ENCODE results near the gene PDXK.

PDXK gene

DNA sequence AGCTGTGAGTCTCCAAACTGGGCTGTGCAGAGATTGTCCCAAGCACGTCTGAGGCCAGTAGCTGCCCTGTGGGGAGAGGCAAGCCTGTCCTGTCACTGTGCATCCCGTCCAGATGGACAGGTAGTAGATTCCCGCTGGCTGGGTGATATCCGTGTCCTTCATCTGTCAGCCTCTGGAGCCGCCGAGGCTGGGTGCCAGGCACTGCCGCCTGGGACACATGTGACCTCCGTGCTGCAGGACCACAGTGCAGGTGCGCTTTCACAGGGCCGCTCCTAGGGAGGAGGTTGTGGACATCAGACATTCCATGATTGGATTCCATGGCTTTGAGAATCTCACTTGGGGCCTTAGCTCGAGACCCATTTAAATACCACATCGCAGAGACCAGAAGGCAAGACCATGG lies 4.7 kb downstream of the PDXK start:
- no peak for DNase-seq (ENCODE audit: low read depth in 4 of 4, low spot score in 1 of 4)

DNA sequence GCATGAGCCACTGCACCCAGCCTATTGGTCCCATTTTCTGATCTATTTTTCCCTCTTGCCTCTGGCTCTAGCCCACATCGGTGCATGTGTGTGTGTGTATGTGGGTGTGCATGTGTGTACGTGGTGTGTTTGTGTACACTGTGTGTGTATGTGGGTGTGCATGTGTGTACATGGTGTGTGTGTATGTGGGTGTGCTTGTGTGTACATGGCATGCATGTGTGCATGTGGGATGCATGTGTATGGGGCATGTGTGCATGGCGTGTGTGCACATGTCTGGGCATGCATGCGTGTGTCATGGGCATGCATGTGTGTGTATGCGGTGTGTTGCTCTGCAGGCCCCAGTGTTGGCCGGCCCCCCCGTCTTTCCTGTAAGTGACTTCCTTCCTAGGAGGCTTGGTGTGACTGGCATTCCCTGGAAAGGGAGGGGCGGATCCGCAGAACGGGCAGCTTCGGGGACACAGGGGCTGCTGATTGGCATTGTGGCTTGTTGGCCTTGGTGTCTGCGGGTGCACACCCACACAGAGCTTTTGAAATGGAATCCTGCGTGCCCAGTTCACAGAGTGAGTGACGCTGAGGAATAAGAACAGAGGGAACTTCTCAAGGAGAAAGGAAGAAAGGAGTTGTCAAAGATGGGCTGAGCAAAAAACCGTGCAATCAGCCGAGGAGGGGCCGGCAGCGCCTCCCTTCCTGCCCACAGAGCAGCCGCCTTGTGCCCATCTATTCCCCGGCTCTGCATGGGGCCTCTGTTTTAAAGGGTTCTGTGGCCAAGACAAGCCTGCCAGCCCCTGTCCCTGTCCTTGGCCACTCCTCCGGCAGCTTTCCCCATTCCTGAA lies 8.0 kb downstream of the PDXK start:
- DNase-seq (ENCODE audit: low read depth in 4 of 4, low spot score in 1 of 4), result no peak

DNA sequence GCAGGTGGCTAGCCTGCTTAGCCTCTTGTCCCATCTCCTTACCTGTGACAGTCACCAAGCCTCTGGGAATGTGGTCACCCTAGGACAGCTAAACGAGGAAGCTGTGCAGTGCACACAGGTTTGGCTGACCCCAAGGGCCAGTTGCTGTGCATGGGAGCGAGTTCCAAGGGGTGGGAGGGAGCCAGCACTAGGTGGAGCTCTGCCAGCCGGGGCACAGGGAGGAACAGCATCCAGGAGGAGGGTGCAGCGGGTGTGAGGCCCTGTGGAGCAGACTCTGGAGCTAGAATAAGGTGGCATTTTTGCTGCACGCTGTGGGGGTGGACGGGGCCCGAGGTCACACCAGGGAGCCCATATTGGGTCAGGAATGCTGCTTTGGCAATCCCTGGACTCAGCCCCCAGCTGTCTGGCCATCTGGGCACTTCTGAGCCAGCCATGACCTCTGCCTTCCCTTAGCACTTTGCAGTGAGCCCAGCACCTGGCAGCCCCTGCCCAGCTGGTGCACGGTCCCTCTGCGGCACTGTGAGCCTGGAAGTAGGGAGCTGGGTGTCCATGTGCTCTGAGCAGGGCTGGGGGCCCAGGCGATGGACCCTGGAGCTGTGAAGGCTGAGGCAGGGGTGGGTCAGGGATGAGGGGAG lies 8.7 kb downstream of the PDXK start:
- no peak for DNase-seq (ENCODE audit: low read depth in 4 of 4, low spot score in 1 of 4)

DNA sequence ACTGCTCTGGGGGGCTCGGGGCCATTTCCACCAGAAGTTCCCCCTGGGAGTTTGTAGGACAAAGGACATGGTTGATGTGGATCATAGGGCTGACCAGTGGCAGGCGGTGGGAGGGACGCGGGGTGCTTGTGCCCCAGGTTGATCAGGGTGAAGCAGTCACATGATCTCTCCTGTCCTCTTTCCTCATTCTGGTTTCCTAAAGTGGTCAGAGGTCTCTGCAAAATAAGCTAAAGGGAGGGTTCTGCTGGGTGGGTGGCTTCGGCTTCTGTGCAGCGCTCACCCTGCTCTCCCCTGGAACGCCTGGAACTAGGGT lies 9.2 kb downstream of the PDXK start:
- no peak for DNase-seq (ENCODE audit: low read depth in 4 of 4, low spot score in 1 of 4)

DNA sequence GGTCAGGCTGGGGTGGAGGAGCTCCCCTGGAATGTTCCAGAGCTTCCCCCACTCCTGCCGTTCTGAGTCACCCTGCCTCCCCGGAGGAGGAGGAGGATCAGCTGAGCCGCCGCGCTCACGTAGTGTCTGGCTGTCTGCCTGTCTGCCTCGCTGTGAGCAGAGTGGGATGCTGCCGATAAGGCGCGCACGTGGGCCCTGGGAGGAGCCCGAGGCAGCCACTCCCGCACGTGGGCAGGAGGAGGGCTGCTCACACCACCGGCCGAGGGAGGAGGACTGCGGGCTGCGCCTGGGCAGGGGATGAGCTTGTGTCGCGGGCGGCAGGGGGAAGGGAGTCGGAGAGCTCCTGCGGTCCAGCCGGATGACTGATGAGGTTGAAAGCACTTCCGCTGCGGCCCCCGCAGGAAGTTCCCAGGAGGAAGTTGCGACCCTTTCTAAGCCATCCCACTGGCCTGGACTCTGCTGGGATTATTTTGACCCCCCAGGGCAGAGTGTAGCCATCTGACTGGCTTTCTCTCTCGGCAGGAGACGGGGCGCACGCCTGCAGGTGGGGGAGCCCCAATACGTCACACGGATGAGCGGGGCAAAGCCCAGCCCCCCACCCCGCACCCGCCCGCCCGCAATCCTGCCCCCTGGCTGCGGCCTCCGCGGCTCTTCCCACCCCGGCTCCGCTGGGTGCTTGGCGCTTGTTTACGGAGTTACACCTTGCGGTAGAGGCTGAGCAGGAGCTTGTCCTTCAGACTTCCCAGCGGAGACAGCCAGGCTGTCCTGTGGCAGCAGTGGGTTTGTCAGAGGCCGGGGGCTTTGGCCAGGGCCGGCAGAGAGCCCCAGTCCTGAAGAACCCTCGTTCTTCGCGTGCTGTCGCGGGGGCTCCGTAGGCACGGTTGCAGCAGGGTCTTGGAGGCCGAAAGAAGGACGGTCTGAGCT lies 9.8 kb downstream of the PDXK start:
- peak; percentile 44 to 78 (median 56) for DNase-seq (ENCODE audit: low read depth in 4 of 4, low spot score in 1 of 4)

DNA sequence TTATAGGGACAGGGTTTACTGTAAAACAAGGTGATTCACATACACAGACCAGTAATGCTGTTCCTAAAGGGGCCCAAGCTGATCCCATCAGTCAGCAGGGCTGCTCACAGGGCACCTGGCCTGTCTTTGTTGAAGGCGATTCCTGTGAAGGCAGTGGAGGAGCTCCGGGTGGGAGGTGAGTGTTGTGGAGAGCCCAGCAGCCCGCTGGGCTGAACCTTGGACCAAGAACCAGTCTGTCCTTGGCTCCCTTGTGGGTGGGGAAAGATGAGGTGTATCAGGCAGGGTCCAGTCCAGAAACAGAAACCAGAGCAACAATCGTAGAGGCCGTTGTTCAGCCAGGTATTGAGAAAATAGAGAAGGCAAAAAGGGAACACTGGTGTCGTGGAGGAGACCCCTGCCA lies 12.5 kb downstream of the PDXK start:
- no peak for DNase-seq (ENCODE audit: low read depth in 4 of 4, low spot score in 1 of 4)

DNA sequence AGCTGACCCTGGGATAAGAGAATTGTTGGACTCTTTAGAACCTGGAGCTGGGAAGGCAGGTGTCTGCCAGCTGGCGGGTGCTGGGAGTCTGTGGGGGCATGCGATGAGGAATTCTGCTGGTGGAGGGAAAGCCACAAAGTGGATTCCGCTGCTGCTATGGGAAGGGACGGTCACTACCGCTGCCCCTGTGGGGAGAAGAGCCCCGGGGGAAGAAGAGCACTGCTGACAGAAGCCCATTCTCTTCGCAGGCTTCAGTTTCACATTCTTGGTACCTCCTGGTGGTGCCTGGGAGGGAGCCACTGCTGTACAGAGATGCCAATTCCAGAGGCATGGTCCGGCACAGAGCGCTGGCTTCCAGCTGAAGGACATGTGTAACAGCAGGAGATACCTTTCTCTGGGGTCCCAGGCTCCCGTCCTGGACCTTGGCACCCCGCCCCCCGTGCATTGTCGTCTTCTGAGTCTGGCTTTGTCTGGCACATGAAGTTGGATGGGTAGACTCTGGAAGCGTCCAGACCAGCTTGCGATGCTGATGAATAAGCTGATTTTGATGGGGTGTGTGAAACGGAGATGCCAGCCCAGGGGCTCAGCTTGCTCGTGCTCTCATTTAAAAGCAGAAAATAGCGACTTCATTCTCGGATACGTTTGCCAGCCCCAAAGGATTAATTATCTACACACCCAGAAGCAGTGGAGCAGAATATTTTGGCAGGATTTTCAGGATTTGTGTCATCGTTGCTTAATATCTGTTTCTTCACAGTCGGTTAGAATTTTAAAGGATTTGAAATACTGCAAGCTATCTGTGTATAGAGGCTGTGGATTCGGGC lies 13.2 kb downstream of the PDXK start:
- DNase-seq (ENCODE audit: low read depth in 4 of 4, low spot score in 1 of 4), result no peak

DNA sequence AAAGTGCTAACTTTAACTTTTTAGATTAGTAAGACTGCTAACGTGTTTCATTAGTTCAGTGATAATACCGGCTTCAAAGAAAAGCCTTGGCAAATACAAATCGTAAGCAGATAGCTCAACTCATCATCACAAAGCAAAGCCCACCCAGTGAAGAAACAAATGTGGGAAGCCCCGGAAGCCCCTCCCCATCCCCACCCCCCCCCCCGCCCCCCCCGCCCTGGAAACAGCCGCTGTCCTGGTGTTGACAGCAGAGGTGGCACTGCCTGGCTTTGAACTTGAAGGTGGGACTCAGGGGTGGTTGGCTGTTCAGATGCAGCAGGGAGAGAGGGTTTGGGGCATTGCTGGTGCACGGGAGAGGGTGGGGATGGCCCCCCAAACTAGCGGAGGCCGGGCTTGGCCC lies 14.1 kb downstream of the PDXK start:
- no peak for DNase-seq (ENCODE audit: low read depth in 4 of 4, low spot score in 1 of 4)

DNA sequence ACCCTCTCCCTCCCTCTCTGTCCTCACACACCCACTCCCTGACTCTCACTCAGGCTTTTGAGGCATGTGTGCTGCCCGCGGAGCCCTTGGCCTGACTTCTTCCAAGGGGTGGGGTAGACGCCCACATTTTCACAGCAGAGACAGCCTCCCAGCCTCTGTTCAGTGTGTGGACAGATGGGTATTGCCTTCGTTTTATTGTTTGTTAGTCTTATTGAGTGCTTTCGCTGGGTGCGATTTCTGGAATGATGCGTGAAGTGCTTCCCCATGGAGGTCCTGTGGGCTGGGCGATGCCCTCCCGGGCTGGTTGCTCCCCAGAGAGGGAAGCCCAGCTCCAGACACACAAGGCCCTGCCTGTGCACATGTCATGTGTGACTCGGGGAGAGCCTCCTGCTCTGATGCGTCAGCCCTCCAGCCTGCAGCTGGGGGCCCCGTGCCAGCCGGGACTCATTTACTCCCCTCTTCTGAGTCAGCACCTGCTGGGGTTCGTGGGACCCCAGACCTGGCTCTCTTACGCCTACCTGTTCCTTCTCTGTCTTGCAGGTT lies 14.7 kb downstream of the PDXK start:
- no peak for DNase-seq (ENCODE audit: low read depth in 4 of 4, low spot score in 1 of 4)

DNA sequence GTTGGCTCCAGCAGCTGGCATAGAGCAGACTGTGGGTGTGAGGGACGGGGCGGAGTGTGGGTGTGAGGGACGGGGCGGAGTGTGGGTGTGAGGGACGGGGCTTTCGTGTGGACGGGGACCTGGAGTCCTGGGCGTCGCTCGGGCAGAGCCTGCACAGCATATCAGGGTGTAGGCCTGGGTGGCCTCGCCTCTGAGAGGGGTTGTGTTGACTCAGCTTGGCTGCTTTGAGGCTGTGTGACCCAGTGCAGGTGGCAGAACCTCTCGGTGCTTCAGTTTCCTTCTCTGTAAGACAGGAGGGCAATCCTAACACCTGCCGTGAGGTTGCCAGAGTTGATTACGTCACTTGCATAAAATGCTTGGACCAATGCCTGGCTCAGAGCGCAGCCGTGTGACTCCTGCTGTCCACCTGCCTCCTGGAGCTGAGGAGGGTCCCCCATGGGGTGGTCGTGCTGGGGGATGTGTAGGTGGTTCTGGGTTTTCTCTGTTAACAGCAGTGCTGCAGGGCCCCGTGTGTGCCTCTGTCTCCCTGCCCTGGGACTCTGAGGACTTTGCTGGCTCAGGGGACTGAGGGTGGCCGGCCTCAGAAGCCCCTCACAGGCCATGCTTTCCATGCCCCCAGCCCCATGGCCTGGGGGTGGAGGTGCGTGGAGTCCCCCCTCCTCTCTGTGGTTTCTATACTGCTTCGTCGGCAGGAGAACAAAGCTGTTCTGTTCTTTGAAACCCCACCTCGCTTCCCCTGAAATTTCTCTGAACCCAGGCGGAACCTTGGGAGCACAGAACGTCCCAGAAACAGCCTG lies 15.4 kb downstream of the PDXK start:
- DNase-seq (ENCODE audit: low read depth in 4 of 4, low spot score in 1 of 4), result no peak

DNA sequence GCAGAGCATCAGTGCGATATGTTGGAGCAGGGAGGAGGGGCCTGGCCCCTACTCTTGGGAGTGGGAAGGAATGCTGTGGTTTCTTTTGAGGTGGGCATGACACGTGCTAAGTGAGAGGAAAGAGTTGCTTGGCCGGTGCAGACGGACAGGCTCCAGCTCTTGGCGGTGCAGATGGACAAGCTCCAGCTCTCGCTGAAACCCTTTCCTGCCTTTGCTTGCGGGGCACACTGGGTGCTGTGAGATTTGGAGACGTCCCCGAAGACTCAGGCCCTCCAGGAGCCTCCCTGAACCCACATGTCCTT lies 15.9 kb downstream of the PDXK start:
- DNase-seq (ENCODE audit: low read depth in 4 of 4, low spot score in 1 of 4), result no peak

DNA sequence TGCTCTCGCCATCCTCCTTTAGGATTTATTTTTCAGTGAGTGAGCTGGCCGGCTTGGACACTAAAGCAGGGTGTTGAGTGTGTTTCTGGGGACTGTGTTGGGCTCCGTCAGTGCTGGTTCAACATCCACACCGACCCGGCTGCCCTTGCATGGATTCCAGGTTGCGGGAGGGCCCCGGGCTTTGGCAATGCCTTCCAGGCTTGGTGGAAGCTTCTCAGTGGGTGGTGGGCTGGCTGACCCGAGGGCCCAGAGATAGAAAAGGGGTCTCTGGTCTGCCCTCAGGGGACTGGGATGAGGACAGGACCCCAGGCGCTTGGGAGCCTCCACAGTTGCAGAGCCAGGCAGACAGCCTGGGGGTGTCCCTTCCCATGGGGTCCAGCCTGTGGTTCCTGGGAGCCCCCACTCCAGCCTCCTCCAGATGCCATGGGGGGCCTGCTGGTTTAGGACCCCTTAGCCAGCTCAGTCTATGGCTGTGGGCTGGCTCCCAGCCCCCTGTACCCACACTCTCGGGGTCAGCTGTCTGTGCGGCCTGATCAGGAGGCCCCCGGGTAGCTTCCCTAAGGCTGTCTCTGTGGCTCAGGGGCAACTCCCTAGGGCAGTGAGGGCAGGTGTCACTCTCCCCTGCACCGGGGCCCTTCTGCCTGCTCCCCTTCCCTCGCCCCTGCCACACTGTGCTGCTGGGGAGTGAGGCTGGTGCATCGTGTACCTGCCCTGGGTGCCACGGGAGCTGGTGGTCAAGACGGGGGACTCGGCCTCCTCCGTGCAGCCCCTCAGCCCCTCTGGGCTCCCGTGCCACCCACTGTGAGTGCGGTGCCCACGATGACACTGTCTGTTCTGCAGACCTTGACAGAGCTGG lies 16.5 kb downstream of the PDXK start:
- DNase-seq (ENCODE audit: low read depth in 4 of 4, low spot score in 1 of 4), result no peak

DNA sequence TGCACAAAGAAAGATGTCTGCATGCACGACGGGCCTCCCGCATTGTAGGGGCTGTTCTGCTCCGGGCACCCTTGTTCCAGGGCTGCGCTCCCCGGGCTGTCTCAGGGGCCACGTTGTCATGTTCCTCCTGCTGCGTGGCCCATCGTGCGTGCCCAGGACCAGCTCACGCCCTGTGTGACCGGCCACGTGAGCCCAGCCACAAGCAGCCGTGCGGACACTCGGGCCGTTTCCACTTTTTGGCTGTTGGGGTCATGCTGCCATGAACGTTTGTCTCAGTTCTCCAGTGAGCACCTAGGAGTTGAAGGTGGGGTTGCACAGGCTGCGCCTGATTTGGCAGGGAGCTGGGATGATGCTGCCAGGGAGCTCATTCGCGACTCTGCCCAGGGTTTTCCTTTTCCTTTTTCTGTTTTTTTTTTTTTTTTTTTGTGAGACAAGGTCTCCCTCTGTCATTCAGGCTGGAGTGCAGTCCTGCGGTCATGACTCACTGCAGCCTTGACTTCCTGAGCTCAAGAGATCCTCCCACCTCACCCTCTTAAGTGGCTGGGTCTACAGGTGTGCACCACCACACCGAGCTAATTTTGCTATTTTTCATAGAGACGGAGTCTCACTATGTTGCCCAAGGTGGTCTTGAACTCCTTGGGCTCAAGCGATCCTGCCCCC lies 17.4 kb downstream of the PDXK start:
- DNase-seq (ENCODE audit: low read depth in 4 of 4, low spot score in 1 of 4), result no peak

DNA sequence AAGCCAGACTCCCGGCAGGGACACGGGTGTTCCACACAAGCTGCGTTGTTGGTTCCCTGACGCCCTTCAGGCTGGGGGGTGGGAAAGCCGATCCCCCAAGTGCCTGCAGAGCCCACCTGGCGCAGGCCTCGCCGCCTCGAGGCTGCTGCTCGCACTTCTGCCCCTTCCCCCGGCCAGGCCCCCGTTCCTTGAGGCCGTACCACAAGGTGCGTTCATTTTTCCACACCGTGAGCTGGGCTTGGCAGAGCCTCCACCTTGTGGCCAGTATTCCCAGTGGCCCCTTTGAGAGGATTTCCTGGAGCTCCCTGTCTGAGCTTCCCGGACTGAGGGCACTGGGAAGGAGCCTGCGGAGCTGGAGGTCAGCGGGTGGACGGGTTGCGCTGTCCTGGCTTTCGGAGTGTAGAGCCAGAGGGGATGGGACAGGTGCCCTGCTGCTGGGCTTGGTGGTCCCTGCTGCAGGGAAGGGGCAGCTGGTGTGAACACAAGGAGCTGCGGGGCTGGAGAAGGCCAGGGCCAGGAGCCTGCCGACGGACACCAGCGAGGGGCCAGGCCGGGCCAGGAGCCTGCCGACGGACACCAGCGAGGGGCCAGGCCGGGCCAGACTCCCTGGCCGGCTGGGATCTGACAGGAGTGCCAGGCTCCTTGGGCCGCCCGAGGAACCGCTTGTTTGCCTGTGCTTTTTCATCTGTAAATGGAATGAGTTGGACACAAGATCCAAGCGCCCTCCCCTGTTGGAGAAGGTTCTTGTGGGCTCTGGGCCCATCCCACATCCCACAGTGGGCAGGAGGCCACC lies 18.4 kb downstream of the PDXK start:
- no peak for DNase-seq (ENCODE audit: low read depth in 4 of 4, low spot score in 1 of 4)

DNA sequence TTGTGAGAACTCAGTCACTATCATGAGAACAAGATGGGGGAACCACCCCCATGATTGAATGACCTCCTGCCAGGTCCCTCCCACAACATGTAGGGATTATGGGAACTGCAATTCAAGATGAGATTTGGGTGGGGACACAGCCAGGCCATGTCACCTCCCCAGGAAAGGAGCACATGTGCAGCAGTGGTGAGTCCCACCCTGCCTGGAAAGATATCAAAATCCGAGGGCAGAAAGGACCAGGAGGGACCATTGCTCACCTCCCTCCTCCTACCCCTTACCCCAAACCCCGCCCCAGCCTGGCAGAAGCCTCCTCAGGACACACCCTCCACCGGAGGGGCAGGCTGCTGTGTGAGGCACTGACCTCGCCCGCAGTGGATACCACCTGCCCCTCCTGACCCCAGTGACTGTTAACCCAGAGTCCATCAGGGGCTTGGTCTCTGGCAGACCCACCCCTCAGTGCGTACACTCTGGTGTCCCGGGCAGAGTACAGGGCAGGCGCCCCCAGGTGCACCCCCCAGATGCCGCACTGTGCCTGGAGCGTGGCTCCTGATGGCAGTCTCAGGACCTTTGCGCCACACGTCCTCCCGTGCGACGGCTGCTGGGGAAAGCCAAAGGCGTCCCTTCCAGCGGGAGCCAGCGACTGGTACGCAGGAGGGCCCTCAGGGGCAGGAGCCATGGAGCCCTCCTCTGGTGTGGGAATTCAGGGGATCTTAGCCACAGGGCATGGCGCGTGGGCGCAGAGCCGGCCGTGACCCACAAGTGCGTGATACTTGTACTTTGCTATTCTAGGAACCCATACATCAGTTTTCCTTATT lies 20.9 kb downstream of the PDXK start:
- no peak for DNase-seq (ENCODE audit: low read depth in 4 of 4, low spot score in 1 of 4)

DNA sequence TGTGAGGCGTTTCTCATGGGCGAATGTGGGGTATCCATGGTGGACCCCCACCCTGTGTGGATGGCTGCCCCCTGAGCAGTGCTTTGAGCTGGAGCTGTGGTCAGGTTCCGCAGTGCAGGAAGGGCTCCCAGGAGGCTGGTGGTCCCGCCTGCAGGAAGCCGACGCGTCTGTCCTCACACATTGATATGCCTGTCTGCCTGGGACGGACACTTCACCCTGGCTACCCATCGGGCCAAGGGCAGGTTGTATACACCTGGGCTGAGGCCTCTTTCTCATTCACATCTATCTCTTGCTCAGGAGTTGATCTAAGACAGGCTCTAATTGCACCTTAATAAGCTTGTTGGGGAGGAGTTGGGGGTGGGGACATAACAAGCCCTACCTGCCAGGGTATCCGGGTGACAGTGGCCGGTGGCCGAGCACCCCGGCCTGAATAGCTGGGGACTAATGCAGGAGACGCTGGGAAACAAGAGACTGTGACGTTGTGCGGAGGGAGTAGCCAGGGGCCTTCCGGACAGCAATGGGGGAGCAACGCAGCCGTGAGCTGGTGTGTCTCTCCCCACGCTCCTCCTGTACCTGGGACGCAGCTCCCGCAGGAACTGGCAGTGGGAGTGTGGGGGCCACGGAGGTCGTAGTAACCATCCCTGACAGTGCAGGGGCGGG lies 21.7 kb downstream of the PDXK start:
- no peak for DNase-seq (ENCODE audit: low read depth in 4 of 4, low spot score in 1 of 4)

All from stimulated activated CD4-positive, alpha-beta T cell treated with anti-CD3 and anti-CD28 coated beads, Interleukin-1b, Interleukin-23, amount 100 ng/mL, for 24 hours (primary cell).